Glomerular visceral epithelial cell (primary cell): ENCODE results near the gene LYRM7.
"Not testable (repeated sequence)": the region's sequence is repeated elsewhere in the genome, so short reads cannot be mapped to it uniquely, and the experiment has no call there.

Source experiments
- DNase-seq: peaks from one replicate; pipeline ENCODE4 v3.0.0-alpha.2; 2016; ENCODE audit errors: extremely low spot score

Gene LYRM7

GRCh38 chr5:131180407-131180806, 9.7 kb downstream of the LYRM7 start:
- no peak for DNase-seq

- no peak for DNase-seq
Measured at GRCh38 chr5:131182839-131183238, 12.1 kb downstream of the LYRM7 start.

- no peak for DNase-seq
Measured at GRCh38 chr5:131185523-131186104, 14.9 kb downstream of the LYRM7 start.

GRCh38 chr5:131186561-131187256, 16.0 kb downstream of the LYRM7 start:
- no peak for DNase-seq

- no peak for DNase-seq
Measured at GRCh38 chr5:131193106-131193505, 22.4 kb downstream of the LYRM7 start.

GRCh38 chr5:131193897-131194296, 23.2 kb downstream of the LYRM7 start:
- not testable (repeated sequence) for DNase-seq

GRCh38 chr5:131194725-131195124, 24.0 kb downstream of the LYRM7 start:
- DNase-seq: no peak

GRCh38 chr5:131195696-131196095, 25.0 kb downstream of the LYRM7 start:
- DNase-seq: no peak

GRCh38 chr5:131196331-131196730, 25.6 kb downstream of the LYRM7 start:
- DNase-seq: no peak

- DNase-seq: no peak
Measured at GRCh38 chr5:131198625-131199024, 27.9 kb downstream of the LYRM7 start.

GRCh38 chr5:131200560-131200959, 29.8 kb downstream of the LYRM7 start:
- no peak for DNase-seq

- no peak for DNase-seq
Measured at GRCh38 chr5:131204964-131205363, 34.2 kb downstream of the LYRM7 start.

GRCh38 chr5:131206061-131206460, 35.3 kb downstream of the LYRM7 start:
- DNase-seq: no peak

GRCh38 chr5:131206772-131207171, 36.0 kb downstream of the LYRM7 start:
- DNase-seq: no peak

GRCh38 chr5:131209175-131209505, 38.4 kb downstream of the LYRM7 start:
- no peak for DNase-seq

GRCh38 chr5:131209506-131210150, 38.9 kb downstream of the LYRM7 start:
- peak; percentile 49 for DNase-seq

GRCh38 chr5:131210151-131210510, 39.4 kb downstream of the LYRM7 start:
- no peak for DNase-seq

- DNase-seq: no peak
Measured at GRCh38 chr5:131211669-131212068, 40.9 kb downstream of the LYRM7 start.

GRCh38 chr5:131212471-131213021, 41.8 kb downstream of the LYRM7 start:
- no peak for DNase-seq

GRCh38 chr5:131214609-131215227, 44.0 kb downstream of the LYRM7 start:
- DNase-seq: no peak

- DNase-seq: no peak
Measured at GRCh38 chr5:131217791-131218190, 47.0 kb downstream of the LYRM7 start.

- no peak for DNase-seq
Measured at GRCh38 chr5:131218392-131218791, 47.6 kb downstream of the LYRM7 start.

GRCh38 chr5:131220566-131220965, 49.8 kb downstream of the LYRM7 start:
- DNase-seq: no peak
